GM21390 (cell line): ENCODE data around the gene PAM.
"Not testable (repeated sequence)": the region's sequence is repeated elsewhere in the genome, so short reads cannot be mapped to it uniquely, and the experiment has no call there.

Experiments used
- ATAC-seq: cut with Tn5 transposase; IDR thresholded peaks from one replicate; pipeline ENCODE4 v1.9.1; 2021; ENCODE audit not compliant: unreplicated experiment

PAM gene

GRCh38 chr5:102981957-102982635, 227.0 kb downstream of the PAM start:
- ATAC-seq = no peak

DNA sequence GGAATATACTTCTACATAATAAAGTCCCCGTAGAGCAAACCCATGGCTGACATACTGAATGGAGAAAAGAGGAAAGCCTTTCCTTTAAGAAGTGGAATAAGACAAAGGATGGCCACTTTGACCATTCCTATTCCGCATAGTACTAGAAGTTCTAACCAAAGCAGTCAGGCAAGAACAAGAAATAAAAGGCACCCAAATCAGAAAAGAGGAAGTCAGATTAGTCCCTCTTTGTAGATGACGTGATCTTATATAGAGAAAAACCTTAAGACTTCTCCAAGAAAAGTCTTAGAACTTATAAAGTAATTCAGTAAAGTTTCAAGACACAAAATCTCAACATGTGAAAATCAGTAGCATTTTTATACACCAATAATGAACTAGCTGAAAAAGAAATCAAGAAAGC, 231.0 kb downstream of the PAM start:
- no peak for ATAC-seq

DNA sequence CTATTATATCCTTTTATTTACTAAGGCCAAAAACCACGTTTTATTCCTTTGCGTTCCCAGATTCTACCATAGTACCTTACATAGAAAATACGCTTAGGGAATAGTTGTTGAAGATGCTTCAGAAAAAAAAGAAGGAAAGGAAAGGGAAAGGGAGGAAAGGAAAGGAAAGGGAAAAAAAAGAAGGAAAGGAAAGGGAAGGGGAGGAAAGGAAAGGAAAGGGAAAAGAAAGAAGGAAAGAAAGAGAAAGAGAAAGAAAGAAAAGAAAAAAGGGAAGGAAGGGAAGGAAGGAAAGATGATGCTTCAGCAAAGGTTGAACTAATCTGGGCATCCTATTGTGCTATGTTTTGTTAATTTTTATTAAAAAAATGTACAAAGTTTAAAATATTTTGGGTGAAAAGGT, 233.4 kb downstream of the PAM start:
- no peak for ATAC-seq

- ATAC-seq = no peak
Measured at GRCh38 chr5:102991802-102992201, 236.7 kb downstream of the PAM start.

DNA sequence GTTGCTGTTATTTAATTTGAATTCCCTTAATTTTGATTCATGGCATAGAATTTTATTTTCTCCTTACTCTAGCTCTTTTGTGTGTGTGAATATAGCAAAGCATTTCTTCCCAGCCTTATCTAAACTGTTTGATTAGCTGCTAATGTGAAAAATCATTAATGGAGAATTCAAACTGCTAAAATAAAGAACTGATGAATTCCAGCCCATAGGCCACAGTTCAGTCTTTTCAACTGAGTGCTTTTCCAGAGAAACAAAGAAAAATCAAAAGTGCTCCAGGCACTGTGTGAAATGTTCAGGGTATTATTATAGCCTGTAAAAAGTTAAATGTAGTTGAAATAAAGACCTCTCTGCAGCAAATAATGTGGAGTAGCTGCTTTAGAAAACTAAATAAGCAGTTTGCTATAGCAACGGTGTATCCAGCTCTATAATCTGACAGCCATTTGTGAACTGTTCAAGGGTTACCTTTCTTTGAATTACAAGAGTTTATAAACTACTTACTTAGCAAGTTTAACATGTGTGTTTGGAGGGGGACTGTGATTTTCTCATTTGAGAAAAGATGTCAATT, 241.0 kb downstream of the PAM start:
- no peak for ATAC-seq

- no peak for ATAC-seq
Measured at GRCh38 chr5:102998224-102998623, 243.1 kb downstream of the PAM start.

- no peak for ATAC-seq
Measured at GRCh38 chr5:102999191-102999590, 244.1 kb downstream of the PAM start.

DNA sequence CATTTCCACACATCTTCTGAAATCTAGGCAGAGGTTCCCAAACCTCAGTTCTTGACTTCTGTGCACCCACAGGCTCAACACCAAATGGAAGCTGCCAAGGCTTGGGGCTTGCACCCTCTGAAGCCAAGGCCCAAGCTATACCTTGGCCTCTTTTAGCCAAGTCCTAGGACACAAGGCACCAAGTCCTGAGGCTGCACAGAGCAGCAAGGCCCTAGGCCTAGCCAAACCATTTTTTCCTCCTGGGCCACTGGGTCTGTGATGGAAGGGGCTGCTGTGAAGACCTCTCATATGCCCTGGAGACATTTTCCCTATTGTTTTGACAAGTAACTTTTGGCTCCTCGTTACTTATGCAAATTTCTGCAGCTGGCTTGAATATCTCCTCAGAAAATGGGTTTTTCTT, 244.5 kb downstream of the PAM start:
- ATAC-seq = not testable (repeated sequence)

DNA sequence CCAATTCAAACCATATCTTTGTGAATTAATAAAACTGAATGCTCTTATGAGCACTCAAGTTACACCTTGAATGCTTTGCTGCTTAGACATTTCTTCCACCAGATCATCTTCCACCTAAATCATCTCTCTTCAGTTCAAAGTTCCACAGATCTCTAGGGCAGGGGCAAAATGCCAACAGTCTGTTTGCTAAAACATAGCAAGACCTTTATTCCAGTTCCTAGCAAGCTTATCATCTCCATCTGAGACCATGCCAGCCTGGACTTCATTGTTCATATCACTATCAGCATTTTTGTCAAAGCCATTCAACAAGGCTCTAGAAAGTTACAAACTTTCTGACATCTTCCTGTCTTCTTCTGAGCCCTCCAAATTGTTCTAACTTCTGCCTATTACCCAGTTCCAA, 245.0 kb downstream of the PAM start:
- ATAC-seq = no peak

DNA sequence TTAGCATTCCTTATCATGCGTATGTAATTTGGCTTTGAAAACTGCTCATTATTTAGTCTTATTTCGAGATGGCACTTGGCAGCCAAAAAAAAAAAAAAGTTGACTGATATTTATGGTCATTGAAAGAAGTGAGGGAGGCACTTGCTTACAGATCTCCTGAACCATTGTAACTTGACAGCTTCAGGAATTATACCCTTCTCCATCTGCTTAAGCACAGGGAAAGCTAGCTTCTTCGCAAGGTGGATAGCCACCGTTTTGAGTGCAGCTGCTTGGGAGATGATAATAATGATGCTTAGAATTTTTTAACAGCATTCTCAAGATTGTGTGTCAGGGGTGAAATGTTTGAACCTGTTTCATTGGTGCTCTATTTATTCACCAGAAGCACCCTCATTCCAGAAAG, 248.8 kb downstream of the PAM start:
- no peak for ATAC-seq

- ATAC-seq = no peak
Measured at GRCh38 chr5:103005276-103005675, 250.2 kb downstream of the PAM start.

DNA sequence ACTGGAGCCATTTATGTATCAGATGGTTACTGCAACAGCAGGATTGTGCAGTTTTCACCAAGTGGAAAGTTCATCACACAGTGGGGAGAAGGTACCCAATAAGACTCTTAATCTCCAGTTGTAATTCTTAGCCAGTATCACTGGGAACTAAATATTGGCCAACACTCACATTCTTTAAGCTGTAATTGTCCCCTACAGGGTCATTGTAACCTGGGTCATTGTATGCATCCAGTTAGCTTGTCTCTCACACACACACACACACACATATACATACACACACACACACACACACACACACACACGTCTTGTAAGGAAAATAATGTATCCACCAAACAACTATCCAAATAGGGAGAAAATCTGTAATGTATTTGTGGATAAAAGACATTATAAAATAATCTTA, 251.8 kb downstream of the PAM start:
- ATAC-seq = no peak

- peak; percentile 62 for ATAC-seq
Measured at GRCh38 chr5:103010168-103010567, 255.1 kb downstream of the PAM start.

- no peak for ATAC-seq
Measured at GRCh38 chr5:103013933-103014552, 258.9 kb downstream of the PAM start.

- no peak for ATAC-seq
Measured at GRCh38 chr5:103014983-103015382, 259.9 kb downstream of the PAM start.

DNA sequence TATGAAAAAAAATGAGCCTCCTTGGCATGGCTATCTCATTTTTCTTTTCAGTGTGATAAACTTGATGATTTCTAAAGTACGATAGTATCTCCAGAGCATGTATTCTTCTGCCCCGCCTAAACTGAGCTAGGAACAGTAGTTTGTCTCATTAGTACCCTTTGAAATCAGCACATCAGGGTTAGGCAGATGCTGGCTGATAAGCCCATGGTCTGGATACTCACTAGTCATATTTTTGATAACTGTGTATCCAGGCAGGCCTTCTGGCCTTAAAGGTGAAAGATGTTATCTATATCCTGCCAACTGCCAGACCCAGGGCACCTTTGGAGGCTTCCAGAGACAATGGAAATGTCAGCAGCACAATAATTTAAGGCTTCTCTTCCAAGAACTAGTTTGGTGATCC, 261.1 kb downstream of the PAM start:
- ATAC-seq = no peak

DNA sequence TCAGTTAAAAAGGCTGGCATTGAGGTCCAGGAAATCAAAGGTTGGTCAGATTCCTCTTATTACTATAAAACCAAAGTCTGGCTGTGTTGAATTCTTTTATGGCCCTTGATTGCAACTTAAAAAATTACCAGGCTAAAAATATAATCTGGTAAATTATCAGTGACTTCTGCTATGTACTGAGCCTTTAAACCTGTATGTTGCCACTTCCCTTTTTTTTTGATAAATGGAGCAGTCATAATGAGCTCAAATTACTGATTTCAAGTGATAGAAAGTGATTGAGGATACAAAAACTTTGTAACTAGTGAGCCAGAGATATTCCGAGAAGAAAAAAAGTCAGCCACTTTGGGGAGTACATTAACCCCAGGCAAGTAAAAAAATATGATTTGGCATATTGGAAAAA, 264.7 kb downstream of the PAM start:
- no peak for ATAC-seq

DNA sequence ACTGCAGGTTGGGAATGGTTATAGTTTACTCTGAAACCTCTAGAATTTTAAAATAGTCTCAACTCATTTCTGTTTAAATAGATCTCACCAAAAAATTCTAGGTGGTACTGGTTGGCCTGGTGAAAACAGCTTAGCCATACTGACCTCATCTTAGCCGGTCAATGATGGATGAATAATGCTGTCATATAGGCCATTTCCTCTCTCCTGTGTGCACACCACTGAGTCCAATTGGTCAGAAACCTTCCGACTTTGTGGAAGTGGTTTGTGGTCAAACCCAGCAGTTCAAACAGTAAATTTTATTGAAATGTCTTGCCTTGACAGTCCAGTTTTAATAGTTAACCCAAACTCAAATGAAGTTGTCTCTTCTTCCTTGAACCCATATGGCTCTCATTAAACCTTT, 266.2 kb downstream of the PAM start:
- peak; percentile 82 for ATAC-seq

DNA sequence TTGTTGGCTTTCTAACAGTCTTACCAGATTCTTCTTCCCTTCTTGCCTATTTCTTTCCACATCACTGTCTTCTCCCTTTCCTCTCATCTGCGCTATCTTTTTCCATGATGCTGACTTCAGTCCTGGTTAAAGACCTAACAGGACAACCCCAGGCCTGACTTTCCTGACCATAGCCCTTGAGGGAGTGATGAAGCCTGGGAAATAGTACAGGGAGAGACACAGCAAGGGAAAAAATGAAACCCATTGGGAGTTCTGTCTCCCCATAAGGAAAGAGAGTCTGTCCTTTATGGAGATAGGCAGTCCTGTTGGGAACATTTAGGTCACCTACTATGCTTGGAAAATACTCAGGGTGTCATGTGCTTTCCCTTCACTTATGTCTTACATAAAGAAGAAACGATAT, 272.2 kb downstream of the PAM start:
- ATAC-seq = no peak

DNA sequence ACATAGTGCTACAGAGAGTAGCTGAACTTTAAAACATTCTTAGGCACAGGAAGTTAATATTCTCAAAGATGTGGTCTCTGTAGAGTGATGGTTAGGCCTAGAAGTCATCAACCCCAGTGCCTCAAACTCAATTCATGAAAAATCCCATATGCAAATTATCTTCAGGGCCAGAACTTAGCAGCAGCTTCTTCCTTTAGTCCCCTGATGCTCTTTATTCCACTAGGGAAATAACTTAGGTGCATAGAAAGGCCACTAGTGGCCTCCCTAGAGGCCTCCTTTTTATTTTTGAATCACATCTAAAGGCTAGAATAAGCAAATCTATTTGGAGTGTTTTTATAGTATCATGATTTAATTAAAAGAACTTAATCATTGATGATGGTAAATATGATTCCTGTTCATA, 276.5 kb downstream of the PAM start:
- no peak for ATAC-seq

GRCh38 chr5:103033696-103034095, 278.6 kb downstream of the PAM start:
- ATAC-seq = no peak

- ATAC-seq = no peak
Measured at GRCh38 chr5:103034662-103035392, 279.7 kb downstream of the PAM start.
